ENCODE results near the gene SIN3B.
A peak's percentile ranks its signal among the peaks of the same experiment; 100 is the strongest.

The SIN3B gene

DNA sequence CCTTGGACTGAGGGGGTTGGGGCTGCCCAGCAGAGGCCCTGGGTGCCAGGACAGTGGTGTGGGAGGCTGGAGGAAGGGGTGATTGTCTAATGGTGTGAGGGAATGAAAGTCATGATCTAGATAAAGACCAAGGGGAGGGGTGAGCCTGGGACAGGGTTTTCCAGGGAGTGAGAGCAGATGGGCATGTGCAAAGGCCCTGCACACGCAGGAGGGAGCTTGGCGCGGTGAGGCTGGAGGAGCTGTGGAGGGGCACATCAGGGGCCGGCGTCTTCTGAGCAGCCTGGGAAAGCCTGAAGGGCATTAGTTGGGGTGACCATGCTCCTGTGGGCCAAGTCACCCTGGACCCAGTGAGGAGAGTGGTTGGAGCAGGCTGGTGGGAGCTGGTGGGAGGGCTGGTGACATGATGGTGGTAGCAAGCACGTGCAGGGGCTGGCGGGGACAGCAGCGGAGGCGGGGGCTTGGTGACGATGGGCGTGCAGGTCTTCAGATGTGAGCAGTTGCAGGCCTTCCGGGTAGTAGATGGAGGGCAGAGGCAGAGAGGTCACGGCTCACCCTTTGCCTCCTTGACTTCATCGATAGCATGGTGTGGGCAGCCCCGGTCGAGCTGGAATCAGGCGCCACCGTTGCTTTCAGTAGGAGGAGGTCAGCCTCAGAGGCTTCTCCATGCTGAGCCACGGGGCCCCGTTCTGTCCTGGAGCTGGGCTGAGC, 39.4 kb downstream of the SIN3B start:
- no peak for DNase-seq

- no peak for DNase-seq
These were observed 40.3 kb downstream of the SIN3B start for GRCh38 chr19:16869331-16869972.

DNA sequence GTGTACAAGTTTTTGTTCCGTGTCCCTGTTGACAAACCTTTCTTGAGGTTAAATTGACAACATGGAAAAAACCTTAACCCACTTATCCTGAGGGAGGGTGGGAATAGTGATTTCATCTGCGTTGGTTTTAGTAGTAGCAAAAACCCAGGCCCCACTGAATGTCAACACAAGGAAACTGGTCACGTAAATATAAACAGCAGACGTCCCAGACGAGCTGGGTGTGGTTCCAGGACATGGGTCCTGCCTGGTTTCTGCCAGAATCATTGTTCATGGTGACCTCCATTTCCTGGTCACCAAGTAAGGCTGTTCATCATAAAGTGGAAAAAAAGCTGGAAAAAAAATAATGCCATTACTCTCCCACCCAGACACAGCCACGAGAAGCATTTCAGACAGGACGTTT, 42.7 kb downstream of the SIN3B start:
- no peak for DNase-seq

DNA sequence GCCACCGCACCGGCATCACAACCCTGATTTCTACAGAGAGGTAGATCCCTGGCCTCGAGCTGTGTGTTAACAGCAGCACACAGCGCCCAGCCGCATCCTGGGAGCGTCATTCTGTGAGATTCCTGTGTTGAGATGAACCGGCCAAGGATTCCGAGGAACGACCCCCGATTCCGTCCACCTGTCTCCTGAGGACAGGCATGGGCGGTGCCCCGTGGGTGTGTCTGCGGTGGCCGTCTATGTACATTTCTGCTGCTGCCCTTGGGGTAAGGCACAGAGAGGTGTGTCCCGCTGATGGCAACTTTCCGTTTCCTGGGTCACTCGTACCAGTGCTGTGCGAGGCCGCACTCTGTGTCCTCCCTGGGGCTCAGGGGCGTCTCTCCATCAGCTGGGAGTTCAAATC, 43.5 kb downstream of the SIN3B start:
- DNase-seq, result no peak

DNA sequence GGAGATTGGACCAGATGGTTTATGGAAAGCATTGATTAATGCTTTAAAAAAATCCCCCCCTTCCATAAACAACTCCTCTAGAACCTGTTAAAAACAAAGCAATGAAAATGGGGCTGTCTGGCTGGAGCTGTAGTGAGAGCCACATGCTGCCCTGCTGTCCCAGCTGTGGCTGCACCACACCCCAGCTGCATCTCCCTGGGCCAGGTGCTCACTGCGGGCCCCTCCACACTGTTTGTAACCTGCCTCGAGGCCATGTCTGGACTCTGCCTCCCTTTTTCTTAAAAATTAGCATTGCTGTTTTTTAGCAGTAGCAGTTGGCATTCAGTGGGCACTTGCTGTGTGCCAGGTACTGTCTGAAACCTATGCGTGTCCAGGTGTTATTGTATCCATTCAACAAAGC, 44.4 kb downstream of the SIN3B start:
- no peak for DNase-seq

DNA sequence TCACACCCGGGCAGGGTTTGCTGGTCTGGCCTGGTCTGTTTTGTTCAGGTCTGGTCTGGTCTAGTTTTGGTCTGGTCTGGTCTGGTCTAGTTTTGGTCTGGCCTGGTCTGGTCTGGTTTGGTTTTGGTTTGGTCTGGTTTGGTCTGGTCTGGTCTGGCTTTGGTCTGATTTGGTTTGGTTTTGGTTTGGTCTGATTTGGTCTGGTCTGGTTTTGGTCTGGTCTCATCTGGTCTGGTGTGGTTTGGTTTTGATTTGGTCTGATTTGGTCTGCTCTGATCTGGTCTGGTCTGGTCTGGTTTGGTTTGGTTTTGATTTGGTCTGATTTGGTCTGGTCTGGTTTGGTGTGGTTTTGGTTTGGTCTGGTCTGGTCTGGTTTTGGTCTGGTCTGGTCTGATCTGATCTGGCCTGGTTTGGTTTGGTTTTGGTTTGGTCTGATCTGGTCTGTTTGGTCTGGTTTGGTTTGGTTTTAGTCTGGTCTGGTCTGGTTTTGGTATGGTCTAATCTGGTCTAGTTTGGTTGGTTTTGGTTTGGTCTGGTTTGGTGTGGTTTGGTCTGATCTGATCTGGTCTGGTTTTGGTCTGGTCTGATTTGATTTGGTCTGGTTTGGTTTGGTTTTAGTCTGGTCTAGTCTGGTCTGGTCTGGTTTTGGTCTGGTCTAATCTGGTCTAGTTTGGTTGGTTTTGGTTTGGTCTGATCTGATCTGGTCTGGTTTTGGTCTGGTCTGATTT, 45.2 kb downstream of the SIN3B start:
- DNase-seq, result no peak

DNA sequence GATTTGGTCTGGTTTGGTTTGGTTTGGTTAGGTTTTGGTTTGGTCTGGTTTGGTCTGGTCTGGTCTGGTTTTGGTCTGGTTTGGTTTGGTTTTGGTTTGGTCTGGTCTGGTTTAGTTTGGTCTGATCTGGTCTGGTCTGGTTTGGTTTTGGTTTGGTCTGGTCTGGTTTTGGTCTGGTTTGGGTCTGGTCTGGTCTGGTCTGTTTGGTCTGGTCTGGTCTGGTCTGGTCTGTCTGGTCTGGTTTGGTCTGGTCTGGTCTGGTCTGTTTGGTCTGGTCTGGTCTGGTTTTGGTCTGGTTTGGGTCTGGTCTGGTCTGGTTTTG, 45.7 kb downstream of the SIN3B start:
- DNase-seq, result peak in 1 of 6 experiments; percentile 25

- no peak for DNase-seq
These were observed 46.7 kb downstream of the SIN3B start for GRCh38 chr19:16875584-16876555.

GRCh38 chr19:16876904-16877361, 47.7 kb downstream of the SIN3B start:
- no peak for DNase-seq

- no peak for DNase-seq
These were observed 48.4 kb downstream of the SIN3B start for GRCh38 chr19:16877581-16877980.

- no peak for DNase-seq
These were observed 49.2 kb downstream of the SIN3B start for GRCh38 chr19:16878181-16878965.

- no peak for DNase-seq
These were observed 51.8 kb downstream of the SIN3B start for GRCh38 chr19:16880884-16881554.

- DNase-seq, result no peak
These were observed 52.9 kb downstream of the SIN3B start for GRCh38 chr19:16882146-16882545.

GRCh38 chr19:16883522-16883921, 54.3 kb downstream of the SIN3B start:
- no peak for DNase-seq

GRCh38 chr19:16885166-16885565, 56.0 kb downstream of the SIN3B start:
- no peak for DNase-seq

DNA sequence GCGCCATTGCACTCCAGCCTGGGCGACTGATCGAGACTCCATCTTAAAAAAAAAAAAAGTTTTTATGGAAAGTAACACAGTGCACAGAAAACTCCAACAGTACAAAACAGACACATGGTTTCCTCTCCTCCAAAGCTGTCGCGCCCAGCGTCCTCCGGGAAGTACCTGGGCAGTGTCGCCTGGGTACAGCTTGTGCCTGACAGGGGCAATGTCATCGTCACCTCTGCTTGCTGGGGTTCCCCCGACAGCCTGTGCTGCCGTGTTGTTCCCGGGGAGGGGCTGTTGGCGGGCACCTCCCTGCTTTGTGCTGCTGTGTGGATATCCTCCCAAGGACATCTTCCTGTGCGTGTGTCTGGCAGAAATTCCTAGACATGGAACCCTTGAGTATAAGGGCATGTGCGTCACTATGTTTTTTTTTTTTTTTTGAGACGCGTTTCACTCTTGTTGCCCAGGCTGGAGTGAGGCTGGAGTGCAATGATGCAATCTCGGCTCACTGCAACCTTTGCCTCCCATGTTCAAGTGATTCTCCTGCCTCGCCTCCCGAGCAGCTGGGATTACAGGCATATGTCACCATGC, 57.2 kb downstream of the SIN3B start:
- DNase-seq, result no peak

- no peak for DNase-seq
These were observed 58.4 kb downstream of the SIN3B start for GRCh38 chr19:16887353-16888265.

- DNase-seq, result no peak
These were observed 59.6 kb downstream of the SIN3B start, which contains the start of gene F2RL3 for GRCh38 chr19:16888629-16889365. TSS of gene F2RL3 (plus strand) at chr19:16888999. CDS start at chr19:16889190, 191 bp downstream.

DNA sequence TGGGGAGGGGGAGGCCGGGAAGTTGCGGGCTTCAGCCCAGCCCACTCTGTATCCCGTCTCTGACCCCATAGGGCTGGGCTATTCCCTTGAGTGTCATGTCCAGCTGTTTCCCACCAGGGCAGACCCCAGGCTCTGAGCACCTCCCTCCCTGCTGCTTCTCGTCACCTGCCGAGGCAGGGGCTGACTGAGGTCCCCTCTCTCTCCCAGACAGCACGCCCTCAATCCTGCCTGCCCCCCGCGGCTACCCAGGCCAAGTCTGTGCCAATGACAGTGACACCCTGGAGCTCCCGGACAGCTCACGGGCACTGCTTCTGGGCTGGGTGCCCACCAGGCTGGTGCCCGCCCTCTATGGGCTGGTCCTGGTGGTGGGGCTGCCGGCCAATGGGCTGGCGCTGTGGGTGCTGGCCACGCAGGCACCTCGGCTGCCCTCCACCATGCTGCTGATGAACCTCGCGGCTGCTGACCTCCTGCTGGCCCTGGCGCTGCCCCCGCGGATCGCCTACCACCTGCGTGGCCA, 60.2 kb downstream of the SIN3B start:
- no peak for DNase-seq

Data from stimulated activated naive CD4-positive, alpha-beta T cell (primary cell).